H1 (cell line): Measurements from ENCODE around the gene AP3M1. TPM values are rescaled to one million over a fixed set of nuclear protein-coding genes. Genes with fewer than 3 reads are reported as not detected.

Experiments used
- BRCA1 ChIP-seq: IDR thresholded peaks from 2 replicates; pipeline ENCODE4 v1.6.1; 2012; ENCODE audit warnings: low read depth, low read length, improper control_type of control experiment
- CHD7 ChIP-seq: fragments of 300-600 bp; sonication (generic); IDR thresholded peaks from 2 replicates; pipeline ENCODE4 v1.7.1; 2012; ENCODE audit warnings: low read length, moderate library complexity, mild to moderate bottlenecking, inconsistent platforms; ENCODE audit not compliant: insufficient replicate concordance
- HDAC2 ChIP-seq, 2 experiments: fragments of 300-600 bp in 1 of 2; sonication (generic) in 1 of 2; IDR thresholded peaks; 2 replicates each; pipeline ENCODE4 v1.6.1; 2011 to 2012; ENCODE audit warnings: low read depth in 2 of 2, low read length in 2 of 2, mild to moderate bottlenecking in 2 of 2, moderate library complexity in 2 of 2, borderline replicate concordance in 1 of 2, inconsistent platforms in 1 of 2
- NRF1 ChIP-seq: IDR thresholded peaks from 2 replicates; pipeline ENCODE4 v1.6.1; 2011; ENCODE audit warnings: mild to moderate bottlenecking, low read depth, low read length, improper control_type of control experiment
- polyA plus RNA-seq, 7 experiments: library from polyadenylated mRNA; depleted of rRNA in 3 of 7; stranded (reverse) in 5 of 7; unstranded in 2 of 7; fragments of >200 nt in 5 of 7; fragments of 200-250 nt in 2 of 7; gene quantifications; 1 replicate in 5 of 7; 2 replicates in 1 of 7; 4 replicates in 1 of 7; pipeline versions ENCODE4 v1.2.1 to v1.2.3, GENCODE V29; 2011 to 2013; ENCODE audit warnings: missing spikeins in 2 of 7, mixed read lengths in 2 of 7
- total RNA-seq: library from RNA; stranded (reverse); fragmentation: NEBNext Ultra II Directional; extraction: Animal tissue kit (Norgen Biotek cat#: 25700); gene quantifications from 2 replicates; pipeline ENCODE4 v1.2.1, GENCODE V29; 2021
- TF ChIP-seq, protein P1 (sequence below): IDR thresholded peaks from 2 replicates; pipeline ENCODE4 v1.6.1; 2012; ENCODE audit warnings: low read length, inconsistent platforms

Gene AP3M1
- total and polyA plus RNA-seq, 2 of the 8 experiments (the other 6 are each of a cell fraction or from before 2014, with no cell fraction given) = 23.9 to 38.9 TPM

- TF ChIP-seq CHD7 (no peak), HDAC2 (IDR thresholded peaks at IDR 0.05; ENCODE audit: borderline replicate concordance in 1 of 2, low read depth in 2 of 2, low read length in 2 of 2) (no peak), NRF1 (no peak), BRCA1 (no peak)
- TF ChIP-seq, protein P1, sequence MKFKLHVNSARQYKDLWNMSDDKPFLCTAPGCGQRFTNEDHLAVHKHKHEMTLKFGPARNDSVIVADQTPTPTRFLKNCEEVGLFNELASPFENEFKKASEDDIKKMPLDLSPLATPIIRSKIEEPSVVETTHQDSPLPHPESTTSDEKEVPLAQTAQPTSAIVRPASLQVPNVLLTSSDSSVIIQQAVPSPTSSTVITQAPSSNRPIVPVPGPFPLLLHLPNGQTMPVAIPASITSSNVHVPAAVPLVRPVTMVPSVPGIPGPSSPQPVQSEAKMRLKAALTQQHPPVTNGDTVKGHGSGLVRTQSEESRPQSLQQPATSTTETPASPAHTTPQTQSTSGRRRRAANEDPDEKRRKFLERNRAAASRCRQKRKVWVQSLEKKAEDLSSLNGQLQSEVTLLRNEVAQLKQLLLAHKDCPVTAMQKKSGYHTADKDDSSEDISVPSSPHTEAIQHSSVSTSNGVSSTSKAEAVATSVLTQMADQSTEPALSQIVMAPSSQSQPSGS = no peak
These were observed 39.9 kb upstream of the AP3M1 start (continued) for GRCh38 chr10:74190494-74190893.
